ENCODE measurements around the gene TYMS.

The TYMS gene

GRCh38 chr18:657311-658000, at the start of gene TYMS:
Gene TYMS (plus strand): TSS chr18:657653. CDS start chr18:657743, 90 bp downstream.
- peak; percentile 20 for TF ChIP-seq CTCF (IDR thresholded peaks at IDR 0.05; ENCODE audit: control insufficient read depth, extremely low read depth, insufficient read depth)
- DNase-seq (ENCODE audit: low read depth) = peak; percentile 39
- peak within 1 kb of the TSS; percentile 88 for H3K4me3 ChIP-seq (ENCODE audit: low read depth, low read length)

- H3K4me3 ChIP-seq (ENCODE audit: low read depth, low read length) = no peak overlapping the region
- no peak for DNase-seq (ENCODE audit: low read depth)
- no peak for TF ChIP-seq CTCF (IDR thresholded peaks at IDR 0.05; ENCODE audit: control insufficient read depth, extremely low read depth, insufficient read depth)
Observed at GRCh38 chr18:607930-608329, 49.5 kb upstream of the TYMS start.

GRCh38 chr18:610214-610928, 47.1 kb upstream of the TYMS start:
- no peak overlapping the region for H3K4me3 ChIP-seq (ENCODE audit: low read depth, low read length)
- no peak for TF ChIP-seq CTCF (IDR thresholded peaks at IDR 0.05; ENCODE audit: control insufficient read depth, extremely low read depth, insufficient read depth)
- no peak for DNase-seq (ENCODE audit: low read depth)

- no peak for TF ChIP-seq CTCF (IDR thresholded peaks at IDR 0.05; ENCODE audit: control insufficient read depth, extremely low read depth, insufficient read depth)
- no peak overlapping the region for H3K4me3 ChIP-seq (ENCODE audit: low read depth, low read length)
- DNase-seq (ENCODE audit: low read depth) = no peak
Observed at GRCh38 chr18:612156-612555, 45.3 kb upstream of the TYMS start.

- DNase-seq (ENCODE audit: low read depth) = no peak
- H3K4me3 ChIP-seq (ENCODE audit: low read depth, low read length) = no peak overlapping the region
- TF ChIP-seq CTCF (IDR thresholded peaks at IDR 0.05; ENCODE audit: control insufficient read depth, extremely low read depth, insufficient read depth) = no peak
Observed at GRCh38 chr18:614193-614592, 43.3 kb upstream of the TYMS start.

GRCh38 chr18:615092-615521, 42.3 kb upstream of the TYMS start:
- H3K4me3 ChIP-seq (ENCODE audit: low read depth, low read length) = no peak overlapping the region
- no peak for DNase-seq (ENCODE audit: low read depth)
- TF ChIP-seq CTCF (IDR thresholded peaks at IDR 0.05; ENCODE audit: control insufficient read depth, extremely low read depth, insufficient read depth) = no peak

Data from LNCaP clone FGC (cell line).